Heart left ventricle (tissue), 13 donors: Measurements from ENCODE around the gene PPP2R3A.

ENCODE experiments used
- POLR2A ChIP-seq, 2 donors: fragments of 450-650 bp; IDR thresholded peaks; one replicate each; pipeline ENCODE4 v1.6.1; 2017; ENCODE audit warnings: antibody characterized with exemption in 2 of 2, mild to moderate bottlenecking in 2 of 2, moderate library complexity in 2 of 2
- TF ChIP-seq, protein P1 (sequence below), 12 donors: fragments of 200-600 bp; sonication (generic) in 4 of 12; IDR thresholded peaks; one replicate each; pipeline versions ENCODE4 v1.5.0 to v1.8.0; 2018 to 2022; ENCODE audit warnings: antibody characterized with exemption in 12 of 12, mild to moderate bottlenecking in 5 of 12
- donor health status: ischemic (EF 13 %, LVEDD 7.1; RV severe dilation, severe dysfunction).
- donor health status: DM: no; HTN: yes; CAD: no.
- donor health status: DM: no; HTN: no; CAD: no.
- donor health status: ischemic (EF 25% LVEDD 6.9; RV normal size, moderate dysfunction).
- donor health status: ischemic (EF 25% LVEDD 5.7; RV mildly dilated, moderate dysfunction).
- donor health status: ischemic (EF 35%, LVEDD 5.7; RV mildly dilated, moderate dysfunction).
- donor health status: nonischemic (EF 11% LVEDD 7.7; RV severe dilation, severe dysfunction).
- donor health status: DM: yes; HTN: yes; CAD: no.
- donor health status: PGD.
- donor health status: ischemic (EF 29% LVEDD 5.4; RV normal size, mild dysfunction).
- donor health status: nonischemic (EF 23%, LVEDD 6.1; RV moderate dilation, normal function).

DNA sequence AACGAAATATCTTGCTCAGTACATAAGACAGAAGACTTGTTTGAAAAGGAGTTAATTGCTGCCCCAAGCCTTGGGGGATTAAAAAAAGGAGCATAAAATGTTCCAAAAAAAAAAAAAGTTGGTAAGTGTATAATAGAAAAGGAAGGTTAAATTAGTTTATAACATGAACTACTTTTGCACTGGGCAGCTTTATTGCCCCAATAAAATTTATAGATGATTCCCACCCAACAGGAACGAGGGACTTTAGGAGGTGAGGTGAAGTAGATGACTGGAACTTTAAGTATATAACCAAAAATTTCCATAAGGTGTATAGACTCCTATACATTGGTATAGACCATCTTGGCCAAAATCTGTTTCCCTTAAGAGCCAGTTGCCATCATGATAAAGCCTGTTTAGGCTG lies 14.8 kb downstream of the PPP2R3A start:
- TF ChIP-seq, protein P1, sequence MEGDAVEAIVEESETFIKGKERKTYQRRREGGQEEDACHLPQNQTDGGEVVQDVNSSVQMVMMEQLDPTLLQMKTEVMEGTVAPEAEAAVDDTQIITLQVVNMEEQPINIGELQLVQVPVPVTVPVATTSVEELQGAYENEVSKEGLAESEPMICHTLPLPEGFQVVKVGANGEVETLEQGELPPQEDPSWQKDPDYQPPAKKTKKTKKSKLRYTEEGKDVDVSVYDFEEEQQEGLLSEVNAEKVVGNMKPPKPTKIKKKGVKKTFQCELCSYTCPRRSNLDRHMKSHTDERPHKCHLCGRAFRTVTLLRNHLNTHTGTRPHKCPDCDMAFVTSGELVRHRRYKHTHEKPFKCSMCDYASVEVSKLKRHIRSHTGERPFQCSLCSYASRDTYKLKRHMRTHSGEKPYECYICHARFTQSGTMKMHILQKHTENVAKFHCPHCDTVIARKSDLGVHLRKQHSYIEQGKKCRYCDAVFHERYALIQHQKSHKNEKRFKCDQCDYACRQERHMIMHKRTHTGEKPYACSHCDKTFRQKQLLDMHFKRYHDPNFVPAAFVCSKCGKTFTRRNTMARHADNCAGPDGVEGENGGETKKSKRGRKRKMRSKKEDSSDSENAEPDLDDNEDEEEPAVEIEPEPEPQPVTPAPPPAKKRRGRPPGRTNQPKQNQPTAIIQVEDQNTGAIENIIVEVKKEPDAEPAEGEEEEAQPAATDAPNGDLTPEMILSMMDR (IDR thresholded peaks at IDR 0.05), result no peak
- TF ChIP-seq POLR2A (IDR thresholded peaks at IDR 0.05), result no peak
